G401.6 (cell line): ENCODE results near the gene SCAMP1.

Source experiments
- FAIRE-seq: peaks from 2 replicates; lab custom pipeline; 2012; peaks lifted over from hg19 to GRCh38; lab: Jason Lieb, UNC

SCAMP1 gene

GRCh38 chr5:78514427-78515330 is 154.3 kb downstream of the SCAMP1 start:
- FAIRE-seq: no peak

- no peak for FAIRE-seq
Observed at GRCh38 chr5:78515670-78516069, 155.3 kb downstream of the SCAMP1 start.

- FAIRE-seq: no peak
Observed at GRCh38 chr5:78518365-78519197, 158.2 kb downstream of the SCAMP1 start.

- FAIRE-seq: no peak
Observed at GRCh38 chr5:78519198-78519941, 159.0 kb downstream of the SCAMP1 start.

- FAIRE-seq: no peak
Observed at GRCh38 chr5:78521455-78521854, 161.0 kb downstream of the SCAMP1 start.

DNA sequence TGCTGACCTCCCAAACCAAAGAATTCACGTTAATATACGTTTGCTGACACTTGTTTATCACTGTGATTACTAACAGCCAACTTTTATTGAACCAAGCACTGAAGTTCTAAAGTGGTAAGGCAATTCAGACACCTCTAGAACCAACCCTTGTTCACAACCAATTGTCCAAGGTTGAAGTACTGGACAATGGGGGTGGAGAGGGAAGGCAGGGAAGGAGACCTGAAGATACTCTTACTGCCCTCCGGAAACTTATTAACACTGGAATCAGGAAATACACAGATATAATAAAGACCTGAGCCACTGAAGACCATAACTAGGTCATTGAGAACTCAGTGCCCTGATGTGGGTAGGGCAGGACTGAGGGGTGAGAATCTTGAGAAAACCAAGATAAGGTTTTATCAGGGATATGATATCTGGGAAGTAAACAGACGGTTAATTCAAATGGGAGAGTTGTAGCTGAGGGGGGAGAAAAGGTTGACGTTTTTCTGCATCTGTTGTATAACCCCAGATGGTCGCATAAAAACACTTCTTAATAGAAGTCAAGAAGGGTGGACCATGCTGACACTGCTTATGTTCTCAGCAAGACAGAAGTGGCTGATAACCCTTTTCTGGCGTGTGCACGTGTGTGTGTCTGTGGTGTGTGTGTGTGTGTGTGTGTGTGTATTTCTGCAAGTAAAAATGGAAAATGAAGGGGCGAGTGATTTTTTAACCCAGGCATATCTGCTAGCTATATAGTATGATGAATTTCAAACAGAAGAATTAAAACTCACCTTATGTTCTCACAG is 162.3 kb downstream of the SCAMP1 start:
- no peak for FAIRE-seq

DNA sequence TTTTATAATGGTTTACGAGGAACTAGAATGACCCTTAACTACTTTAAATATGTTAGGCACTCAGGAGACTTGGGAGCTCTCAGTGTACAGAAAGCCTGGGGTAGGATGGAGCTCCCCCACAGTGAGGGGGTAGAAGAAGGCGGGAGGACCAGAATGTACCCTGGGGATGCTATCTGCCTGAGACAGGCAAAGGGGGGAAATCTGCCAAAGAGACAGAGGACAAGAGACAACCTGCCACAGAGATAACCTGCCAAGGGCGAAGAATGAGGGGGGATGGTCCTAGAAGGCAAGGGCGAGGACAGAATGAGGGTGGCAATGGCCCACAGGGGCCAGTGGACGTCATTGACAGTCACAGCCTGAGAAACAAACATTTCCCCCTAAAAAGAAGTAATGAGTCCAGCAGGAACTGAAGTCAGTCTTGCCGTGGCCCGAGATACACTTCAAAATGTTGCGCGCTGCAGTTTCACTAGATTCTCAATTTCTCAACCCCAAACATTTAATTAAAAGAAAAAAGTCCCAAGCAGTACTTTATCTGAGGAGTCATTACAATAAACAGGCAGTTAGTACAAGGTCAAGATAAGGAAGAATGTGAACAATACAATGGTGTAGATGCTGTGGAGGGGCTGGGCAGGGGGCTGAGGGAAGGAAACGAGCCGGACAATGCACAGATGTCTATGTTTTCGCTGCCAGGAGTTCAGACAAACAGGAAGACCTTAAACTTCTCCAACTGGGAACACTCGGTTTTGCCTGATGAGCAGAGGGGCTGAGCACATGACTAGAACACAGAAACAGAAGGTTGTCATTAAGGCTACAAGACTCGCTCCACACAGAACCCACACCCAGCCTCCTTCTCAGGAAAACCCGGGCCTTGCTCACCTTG is 163.1 kb downstream of the SCAMP1 start:
- no peak for FAIRE-seq

DNA sequence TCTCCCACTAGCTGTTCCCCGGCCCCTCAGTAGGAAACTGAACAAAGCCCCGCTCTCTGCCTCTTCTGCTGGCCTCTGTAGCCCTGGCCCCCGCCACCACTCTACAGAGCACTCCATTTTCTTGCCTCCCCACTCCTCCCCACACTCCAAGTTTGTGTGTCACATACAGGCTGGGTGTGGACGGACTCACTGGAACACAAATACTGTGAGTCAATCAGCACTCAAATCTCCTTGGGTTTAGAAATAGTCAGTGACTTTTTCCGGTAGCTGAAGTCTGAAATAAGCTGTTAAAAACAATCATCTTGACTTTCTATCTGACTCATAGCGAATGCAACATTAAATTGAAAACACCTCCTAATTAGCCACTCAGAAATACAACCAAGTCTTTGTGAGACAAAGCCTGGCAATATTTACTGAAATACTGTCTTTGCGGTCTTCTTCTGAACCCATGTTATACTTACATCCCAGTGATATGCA is 165.7 kb downstream of the SCAMP1 start:
- FAIRE-seq: no peak

GRCh38 chr5:78527054-78527859 is 166.8 kb downstream of the SCAMP1 start:
- FAIRE-seq: no peak

GRCh38 chr5:78527925-78528324 is 167.5 kb downstream of the SCAMP1 start:
- no peak for FAIRE-seq
